HEK293 (cell line): ENCODE measurements around the gene TMEM184B.

ENCODE experiments used
- CTCF ChIA-PET: fragments of 350-600 bp; formaldehyde crosslinking; extraction: SDS; loops from one replicate; lab custom pipeline; 2021; ENCODE audit warnings: antibody characterized with exemption; lab: Yijun Ruan, JAX
- POLR2A ChIA-PET: fragments of 300-600 bp; formaldehyde crosslinking; extraction: SDS; loops from one replicate; lab custom pipeline; 2020; ENCODE audit warnings: antibody characterized with exemption, inconsistent platforms; lab: Yijun Ruan, JAX
- H3K27ac ChIP-seq: fragments of 200-500 bp; sonication (Bioruptor generic); 2 replicates; pipeline ENCODE4 v1.5.1; 2014; ENCODE audit warnings: low read depth, low read length, control low read depth, inconsistent platforms; ENCODE audit errors: extremely low read depth
- H3K36me3 ChIP-seq, 2 experiments: fragments of 200-500 bp in 1 of 2; sonication (Bioruptor generic) in 1 of 2; 1 replicate in 1 of 2; 2 replicates in 1 of 2; pipeline ENCODE4 v1.5.1; 2014 to 2017; ENCODE audit warnings: inconsistent platforms in 2 of 2, low read length in 2 of 2; ENCODE audit not compliant: control insufficient read depth in 2 of 2, insufficient read depth in 1 of 2
- H3K4me1 ChIP-seq: fragments of 200-500 bp; sonication (Bioruptor generic); 2 replicates; pipeline ENCODE4 v1.5.1; 2014; ENCODE audit warnings: mild to moderate bottlenecking, low read length, inconsistent platforms; ENCODE audit not compliant: control insufficient read depth, insufficient read depth
- H3K4me3 ChIP-seq: 2 replicates; pipeline ENCODE4 v1.5.1; 2011; ENCODE audit warnings: low read depth, mild to moderate bottlenecking, control low read depth, low read length, moderate library complexity
- H3K9me3 ChIP-seq: fragments of 200-500 bp; sonication (Bioruptor generic); 2 replicates; pipeline ENCODE4 v1.5.1; 2014; ENCODE audit warnings: low read depth, low read length, inconsistent platforms; ENCODE audit not compliant: control insufficient read depth, insufficient read depth
- GLI2 ChIP-seq: fragments of 450-650 bp; formaldehyde crosslinking; IDR thresholded peaks from 2 replicates; pipeline ENCODE4; 2017; ENCODE audit warnings: missing biosample characterization, missing genetic modification characterization, low read depth, borderline replicate concordance
- KLF10 ChIP-seq: fragments of 450-650 bp; IDR thresholded peaks from 2 replicates; pipeline ENCODE4 v1.5.1; 2018; ENCODE audit warnings: missing biosample characterization, mild to moderate bottlenecking, missing genetic modification characterization
- SCRT2 ChIP-seq: fragments of 450-650 bp; formaldehyde crosslinking; IDR thresholded peaks from 2 replicates; pipeline ENCODE4 v1.5.1; 2016; ENCODE audit warnings: missing biosample characterization, missing genetic modification characterization
- ZEB2 ChIP-seq: fragments of 450-650 bp; formaldehyde crosslinking; IDR thresholded peaks from 2 replicates; pipeline ENCODE4 v1.5.1; 2016; ENCODE audit warnings: missing biosample characterization, missing genetic modification characterization
- ZFHX2 ChIP-seq: fragments of 450-650 bp; formaldehyde crosslinking; conservative IDR thresholded peaks from 2 replicates; pipeline ENCODE4 v1.5.1; 2016; ENCODE audit warnings: missing biosample characterization, missing genetic modification characterization
- ZIC2 ChIP-seq: fragments of 450-650 bp; formaldehyde crosslinking; IDR thresholded peaks from 2 replicates; pipeline ENCODE4 v1.5.1; 2016; ENCODE audit warnings: missing biosample characterization, missing genetic modification characterization
- ZNF10 ChIP-seq: fragments of 450-650 bp; formaldehyde crosslinking; IDR thresholded peaks from 2 replicates; pipeline ENCODE4 v1.5.1; 2017; ENCODE audit warnings: missing biosample characterization, missing genetic modification characterization
- ZNF214 ChIP-seq: fragments of 450-650 bp; formaldehyde crosslinking; IDR thresholded peaks from 2 replicates; pipeline ENCODE4 v1.5.1; 2017; ENCODE audit warnings: missing biosample characterization, mild to moderate bottlenecking, missing genetic modification characterization, borderline replicate concordance
- ZNF221 ChIP-seq: fragments of 450-650 bp; formaldehyde crosslinking; IDR thresholded peaks from 2 replicates; pipeline ENCODE4 v1.5.1; 2017; ENCODE audit warnings: missing biosample characterization, missing genetic modification characterization, borderline replicate concordance
- ZNF274 ChIP-seq, 2 experiments: fragments of 200-500 bp in 1 of 2; fragments of 450-650 bp in 1 of 2; sonication (Bioruptor generic) in 1 of 2; formaldehyde crosslinking in 1 of 2; IDR thresholded peaks; 2 replicates each; pipeline versions ENCODE4 v1.5.1 to v1.6.1; 2014 to 2016; ENCODE audit warnings: borderline replicate concordance in 1 of 2, inconsistent platforms in 1 of 2, low read length in 1 of 2, missing biosample characterization in 1 of 2, missing genetic modification characterization in 1 of 2
- ZNF404 ChIP-seq: fragments of 450-650 bp; formaldehyde crosslinking; IDR thresholded peaks from 2 replicates; pipeline ENCODE4 v1.5.1; 2017; ENCODE audit warnings: missing biosample characterization, missing genetic modification characterization
- ZNF558 ChIP-seq: fragments of 450-650 bp; formaldehyde crosslinking; IDR thresholded peaks from 2 replicates; pipeline ENCODE4 v1.5.1; 2016; ENCODE audit warnings: missing biosample characterization, missing genetic modification characterization
- ZNF624 ChIP-seq: fragments of 450-650 bp; formaldehyde crosslinking; IDR thresholded peaks from 2 replicates; pipeline ENCODE4 v1.5.1; 2017; ENCODE audit warnings: missing biosample characterization, missing genetic modification characterization
- ZNF701 ChIP-seq: fragments of 450-650 bp; formaldehyde crosslinking; IDR thresholded peaks from 2 replicates; pipeline ENCODE4 v1.5.1; 2016; ENCODE audit warnings: missing biosample characterization, missing genetic modification characterization
- ZNF707 ChIP-seq: fragments of 450-650 bp; formaldehyde crosslinking; IDR thresholded peaks from 2 replicates; pipeline ENCODE4 v1.5.1; 2016; ENCODE audit warnings: missing biosample characterization, missing genetic modification characterization
- ZNF792 ChIP-seq: fragments of 450-650 bp; formaldehyde crosslinking; IDR thresholded peaks from 2 replicates; pipeline ENCODE4 v1.5.1; 2016; ENCODE audit warnings: missing biosample characterization, missing genetic modification characterization
- TF ChIP-seq, protein P1 (sequence below): fragments of 450-650 bp; formaldehyde crosslinking; conservative IDR thresholded peaks from 2 replicates; pipeline ENCODE4 v1.5.1; 2016; ENCODE audit warnings: low read depth, missing biosample characterization, missing genetic modification characterization
- TF ChIP-seq, protein P2 (sequence below): fragments of 450-650 bp; formaldehyde crosslinking; IDR thresholded peaks from 2 replicates; pipeline ENCODE4 v1.5.1; 2016; ENCODE audit warnings: missing biosample characterization, missing genetic modification characterization
- TF ChIP-seq, protein P3 (sequence below): fragments of 450-650 bp; formaldehyde crosslinking; IDR thresholded peaks from 2 replicates; pipeline ENCODE4 v1.5.1; 2017; ENCODE audit warnings: missing biosample characterization, missing genetic modification characterization
- TF ChIP-seq, protein P4 (sequence below): fragments of 450-650 bp; formaldehyde crosslinking; IDR thresholded peaks from 2 replicates; pipeline ENCODE4 v1.5.1; 2016; ENCODE audit warnings: missing biosample characterization, missing genetic modification characterization, borderline replicate concordance

Gene TMEM184B

DNA sequence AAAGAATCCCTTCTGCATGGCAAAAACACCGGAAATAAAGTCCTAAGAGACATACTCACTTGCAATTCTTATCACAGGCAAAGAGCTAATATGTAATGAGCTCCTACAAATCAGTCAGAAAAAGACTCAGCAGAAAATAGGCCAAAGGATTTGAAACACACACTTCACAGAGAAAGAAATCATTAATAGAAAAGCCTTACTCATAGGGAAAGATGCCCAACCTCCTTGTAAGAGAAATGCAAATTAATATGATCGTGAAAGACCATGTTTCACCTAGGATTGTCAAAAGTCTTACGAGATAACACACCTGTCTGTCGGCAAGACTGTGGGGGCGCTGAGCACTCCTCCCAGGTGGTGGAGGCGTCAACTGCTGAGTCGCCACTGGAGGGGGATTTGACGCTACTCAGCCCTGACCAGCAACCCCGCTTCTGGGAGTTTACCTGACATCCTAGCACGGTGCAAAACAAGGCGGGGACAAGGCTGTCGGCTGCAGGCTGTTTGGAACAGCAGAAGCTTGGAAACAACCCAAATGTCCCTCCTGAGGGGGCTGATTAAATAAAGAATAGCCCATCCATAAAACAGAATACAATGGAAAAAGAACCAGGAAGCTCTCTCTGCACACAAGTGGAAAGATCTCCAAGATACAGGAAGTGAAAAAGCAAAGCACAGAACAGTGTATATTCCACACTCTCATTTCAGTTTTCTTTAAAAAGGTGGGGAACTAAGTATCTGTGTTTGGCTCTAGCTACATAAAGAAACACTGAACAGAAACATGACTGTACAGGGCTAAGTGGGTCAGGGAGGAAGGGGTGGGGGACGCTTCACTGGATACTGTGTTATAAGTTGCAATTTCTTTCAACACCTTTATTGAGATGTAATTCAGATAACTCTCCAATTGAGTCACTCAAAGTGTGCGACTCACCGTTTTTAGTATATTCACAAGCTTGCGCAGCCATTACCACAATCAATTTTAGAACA is 33.0 kb upstream of the TMEM184B start:
- Histone ChIP-seq H3K27ac (peak overlapping the region; percentile 28; the same call in 1 of the 2 replicates), H3K9me3 (no peaks in the 10 kb centered on the region), H3K4me1 (peaks cover 5% of the 10 kb centered on the region; the same call in 1 of the 2 replicates), H3K4me3 (no peak overlapping the region), H3K36me3 (peaks cover 21 to 92% of the 10 kb centered on the region in 2 experiments)
- POLR2A ChIA-PET = interaction anchor here (0.5 to 1.2 kb wide), 6 partner anchors 9 to 230 kb away, joined by 3 to 6 read pairs (median 4); partner anchors contain the start of gene PLA2G6
- CTCF ChIA-PET = interaction anchor here (0.6 to 2.1 kb wide), 9 partner anchors 8 to 191 kb away, joined by 3 to 6 read pairs (median 4); no protein-coding TSS in a partner anchor
- no peak for TF ChIP-seq ZNF214 (tag by site-specific recombination)
- TF ChIP-seq, protein P1, sequence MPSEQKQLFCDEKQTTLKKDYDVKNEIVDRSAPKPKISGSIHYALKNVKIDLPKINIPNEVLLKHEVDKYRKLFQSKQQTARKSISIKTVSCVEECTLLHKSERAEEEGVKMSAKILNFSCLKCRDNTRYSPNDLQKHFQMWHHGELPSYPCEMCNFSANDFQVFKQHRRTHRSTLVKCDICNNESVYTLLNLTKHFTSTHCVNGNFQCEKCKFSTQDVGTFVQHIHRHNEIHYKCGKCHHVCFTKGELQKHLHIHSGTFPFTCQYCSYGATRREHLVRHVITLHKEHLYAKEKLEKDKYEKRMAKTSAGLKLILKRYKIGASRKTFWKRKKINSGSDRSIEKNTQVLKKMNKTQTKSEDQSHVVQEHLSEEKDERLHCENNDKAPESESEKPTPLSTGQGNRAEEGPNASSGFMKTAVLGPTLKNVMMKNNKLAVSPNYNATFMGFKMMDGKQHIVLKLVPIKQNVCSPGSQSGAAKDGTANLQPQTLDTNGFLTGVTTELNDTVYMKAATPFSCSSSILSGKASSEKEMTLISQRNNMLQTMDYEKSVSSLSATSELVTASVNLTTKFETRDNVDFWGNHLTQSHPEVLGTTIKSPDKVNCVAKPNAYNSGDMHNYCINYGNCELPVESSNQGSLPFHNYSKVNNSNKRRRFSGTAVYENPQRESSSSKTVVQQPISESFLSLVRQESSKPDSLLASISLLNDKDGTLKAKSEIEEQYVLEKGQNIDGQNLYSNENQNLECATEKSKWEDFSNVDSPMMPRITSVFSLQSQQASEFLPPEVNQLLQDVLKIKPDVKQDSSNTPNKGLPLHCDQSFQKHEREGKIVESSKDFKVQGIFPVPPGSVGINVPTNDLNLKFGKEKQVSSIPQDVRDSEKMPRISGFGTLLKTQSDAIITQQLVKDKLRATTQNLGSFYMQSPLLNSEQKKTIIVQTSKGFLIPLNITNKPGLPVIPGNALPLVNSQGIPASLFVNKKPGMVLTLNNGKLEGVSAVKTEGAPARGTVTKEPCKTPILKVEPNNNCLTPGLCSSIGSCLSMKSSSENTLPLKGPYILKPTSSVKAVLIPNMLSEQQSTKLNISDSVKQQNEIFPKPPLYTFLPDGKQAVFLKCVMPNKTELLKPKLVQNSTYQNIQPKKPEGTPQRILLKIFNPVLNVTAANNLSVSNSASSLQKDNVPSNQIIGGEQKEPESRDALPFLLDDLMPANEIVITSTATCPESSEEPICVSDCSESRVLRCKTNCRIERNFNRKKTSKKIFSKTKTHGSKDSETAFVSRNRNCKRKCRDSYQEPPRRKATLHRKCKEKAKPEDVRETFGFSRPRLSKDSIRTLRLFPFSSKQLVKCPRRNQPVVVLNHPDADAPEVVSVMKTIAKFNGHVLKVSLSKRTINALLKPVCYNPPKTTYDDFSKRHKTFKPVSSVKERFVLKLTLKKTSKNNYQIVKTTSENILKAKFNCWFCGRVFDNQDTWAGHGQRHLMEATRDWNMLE (tag by site-specific recombination) = no peak
- TF ChIP-seq ZEB2 (tag by site-specific recombination) = no peak
- TF ChIP-seq ZNF558 (tag by site-specific recombination) = no peak
- TF ChIP-seq, protein P2, sequence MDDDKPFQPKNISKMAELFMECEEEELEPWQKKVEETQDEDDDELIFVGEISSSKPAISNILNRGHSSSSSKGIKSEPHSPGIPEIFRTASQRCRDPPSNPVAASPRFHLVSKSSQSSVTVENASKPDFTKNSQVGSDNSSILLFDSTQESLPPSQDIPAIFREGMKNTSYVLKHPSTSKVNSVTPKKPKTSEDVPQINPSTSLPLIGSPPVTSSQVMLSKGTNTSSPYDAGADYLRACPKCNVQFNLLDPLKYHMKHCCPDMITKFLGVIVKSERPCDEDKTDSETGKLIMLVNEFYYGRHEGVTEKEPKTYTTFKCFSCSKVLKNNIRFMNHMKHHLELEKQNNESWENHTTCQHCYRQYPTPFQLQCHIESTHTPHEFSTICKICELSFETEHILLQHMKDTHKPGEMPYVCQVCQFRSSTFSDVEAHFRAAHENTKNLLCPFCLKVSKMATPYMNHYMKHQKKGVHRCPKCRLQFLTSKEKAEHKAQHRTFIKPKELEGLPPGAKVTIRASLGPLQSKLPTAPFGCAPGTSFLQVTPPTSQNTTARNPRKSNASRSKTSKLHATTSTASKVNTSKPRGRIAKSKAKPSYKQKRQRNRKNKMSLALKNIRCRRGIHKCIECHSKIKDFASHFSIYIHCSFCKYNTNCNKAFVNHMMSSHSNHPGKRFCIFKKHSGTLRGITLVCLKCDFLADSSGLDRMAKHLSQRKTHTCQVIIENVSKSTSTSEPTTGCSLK (tag by site-specific recombination) = no peak
- TF ChIP-seq SCRT2 (tag by site-specific recombination) = no peak
- no peak for TF ChIP-seq ZNF792
- TF ChIP-seq ZNF707 (tag by site-specific recombination) = no peak
- TF ChIP-seq ZIC2 (tag by site-specific recombination) = no peak
- TF ChIP-seq ZNF274 (IDR thresholded peaks at IDR 0.05; ENCODE audit: low read length) = no peak
- no peak for TF ChIP-seq ZNF274 (tag by site-specific recombination; IDR thresholded peaks at IDR 0.05; ENCODE audit: borderline replicate concordance)
- TF ChIP-seq ZFHX2 (tag by site-specific recombination) = 0 out of 2 replicates have a peak, but pooled peaks have one; percentile 15
- TF ChIP-seq, protein P3, sequence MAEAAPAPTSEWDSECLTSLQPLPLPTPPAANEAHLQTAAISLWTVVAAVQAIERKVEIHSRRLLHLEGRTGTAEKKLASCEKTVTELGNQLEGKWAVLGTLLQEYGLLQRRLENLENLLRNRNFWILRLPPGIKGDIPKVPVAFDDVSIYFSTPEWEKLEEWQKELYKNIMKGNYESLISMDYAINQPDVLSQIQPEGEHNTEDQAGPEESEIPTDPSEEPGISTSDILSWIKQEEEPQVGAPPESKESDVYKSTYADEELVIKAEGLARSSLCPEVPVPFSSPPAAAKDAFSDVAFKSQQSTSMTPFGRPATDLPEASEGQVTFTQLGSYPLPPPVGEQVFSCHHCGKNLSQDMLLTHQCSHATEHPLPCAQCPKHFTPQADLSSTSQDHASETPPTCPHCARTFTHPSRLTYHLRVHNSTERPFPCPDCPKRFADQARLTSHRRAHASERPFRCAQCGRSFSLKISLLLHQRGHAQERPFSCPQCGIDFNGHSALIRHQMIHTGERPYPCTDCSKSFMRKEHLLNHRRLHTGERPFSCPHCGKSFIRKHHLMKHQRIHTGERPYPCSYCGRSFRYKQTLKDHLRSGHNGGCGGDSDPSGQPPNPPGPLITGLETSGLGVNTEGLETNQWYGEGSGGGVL = no peak
- TF ChIP-seq ZNF624 = no peak
- TF ChIP-seq GLI2 = no peak
- no peak for TF ChIP-seq KLF10 (tag by site-specific recombination)
- no peak for TF ChIP-seq ZNF701
- no peak for TF ChIP-seq ZNF404
- TF ChIP-seq, protein P4, sequence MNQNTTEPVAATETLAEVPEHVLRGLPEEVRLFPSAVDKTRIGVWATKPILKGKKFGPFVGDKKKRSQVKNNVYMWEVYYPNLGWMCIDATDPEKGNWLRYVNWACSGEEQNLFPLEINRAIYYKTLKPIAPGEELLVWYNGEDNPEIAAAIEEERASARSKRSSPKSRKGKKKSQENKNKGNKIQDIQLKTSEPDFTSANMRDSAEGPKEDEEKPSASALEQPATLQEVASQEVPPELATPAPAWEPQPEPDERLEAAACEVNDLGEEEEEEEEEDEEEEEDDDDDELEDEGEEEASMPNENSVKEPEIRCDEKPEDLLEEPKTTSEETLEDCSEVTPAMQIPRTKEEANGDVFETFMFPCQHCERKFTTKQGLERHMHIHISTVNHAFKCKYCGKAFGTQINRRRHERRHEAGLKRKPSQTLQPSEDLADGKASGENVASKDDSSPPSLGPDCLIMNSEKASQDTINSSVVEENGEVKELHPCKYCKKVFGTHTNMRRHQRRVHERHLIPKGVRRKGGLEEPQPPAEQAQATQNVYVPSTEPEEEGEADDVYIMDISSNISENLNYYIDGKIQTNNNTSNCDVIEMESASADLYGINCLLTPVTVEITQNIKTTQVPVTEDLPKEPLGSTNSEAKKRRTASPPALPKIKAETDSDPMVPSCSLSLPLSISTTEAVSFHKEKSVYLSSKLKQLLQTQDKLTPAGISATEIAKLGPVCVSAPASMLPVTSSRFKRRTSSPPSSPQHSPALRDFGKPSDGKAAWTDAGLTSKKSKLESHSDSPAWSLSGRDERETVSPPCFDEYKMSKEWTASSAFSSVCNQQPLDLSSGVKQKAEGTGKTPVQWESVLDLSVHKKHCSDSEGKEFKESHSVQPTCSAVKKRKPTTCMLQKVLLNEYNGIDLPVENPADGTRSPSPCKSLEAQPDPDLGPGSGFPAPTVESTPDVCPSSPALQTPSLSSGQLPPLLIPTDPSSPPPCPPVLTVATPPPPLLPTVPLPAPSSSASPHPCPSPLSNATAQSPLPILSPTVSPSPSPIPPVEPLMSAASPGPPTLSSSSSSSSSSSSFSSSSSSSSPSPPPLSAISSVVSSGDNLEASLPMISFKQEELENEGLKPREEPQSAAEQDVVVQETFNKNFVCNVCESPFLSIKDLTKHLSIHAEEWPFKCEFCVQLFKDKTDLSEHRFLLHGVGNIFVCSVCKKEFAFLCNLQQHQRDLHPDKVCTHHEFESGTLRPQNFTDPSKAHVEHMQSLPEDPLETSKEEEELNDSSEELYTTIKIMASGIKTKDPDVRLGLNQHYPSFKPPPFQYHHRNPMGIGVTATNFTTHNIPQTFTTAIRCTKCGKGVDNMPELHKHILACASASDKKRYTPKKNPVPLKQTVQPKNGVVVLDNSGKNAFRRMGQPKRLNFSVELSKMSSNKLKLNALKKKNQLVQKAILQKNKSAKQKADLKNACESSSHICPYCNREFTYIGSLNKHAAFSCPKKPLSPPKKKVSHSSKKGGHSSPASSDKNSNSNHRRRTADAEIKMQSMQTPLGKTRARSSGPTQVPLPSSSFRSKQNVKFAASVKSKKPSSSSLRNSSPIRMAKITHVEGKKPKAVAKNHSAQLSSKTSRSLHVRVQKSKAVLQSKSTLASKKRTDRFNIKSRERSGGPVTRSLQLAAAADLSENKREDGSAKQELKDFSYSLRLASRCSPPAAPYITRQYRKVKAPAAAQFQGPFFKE (tag by site-specific recombination) = no peak
- peak; percentile 16; the same call in 1 of the 2 replicates for TF ChIP-seq ZNF10 (tag by site-specific recombination)
- no peak for TF ChIP-seq ZNF221
